HFFc6 (cell line): ENCODE data around the gene DZANK1. TPM values are rescaled to one million over a fixed set of nuclear protein-coding genes. Genes with fewer than 3 reads are reported as not detected.
A peak's percentile ranks its signal among the peaks of the same experiment; 100 is the strongest.

Experiments
- DNase-seq: peaks from one replicate; pipeline ENCODE4 v3.0.0-alpha.2; 2018
- H3K27ac Mint-ChIP-seq: 2 replicates; pipeline ENCODE4 v1.8.0; 2020; ENCODE audit warnings: mild to moderate bottlenecking, mixed read lengths
- H3K27me3 Mint-ChIP-seq: 2 replicates; pipeline ENCODE4 v1.8.0; 2021; ENCODE audit warnings: mild to moderate bottlenecking, moderate library complexity, mixed read lengths; ENCODE audit not compliant: insufficient read depth
- H3K36me3 Mint-ChIP-seq: 2 replicates; pipeline ENCODE4 v1.8.0; 2021; ENCODE audit warnings: low read depth, mixed read lengths
- H3K4me1 Mint-ChIP-seq: 2 replicates; pipeline ENCODE4 v1.8.0; 2020; ENCODE audit warnings: low read depth, mixed read lengths
- H3K4me3 Mint-ChIP-seq: 2 replicates; pipeline ENCODE4 v1.8.0; 2020; ENCODE audit warnings: mild to moderate bottlenecking, moderate library complexity, mixed read lengths
- H3K9me3 Mint-ChIP-seq: 2 replicates; pipeline ENCODE4 v1.8.0; 2020; ENCODE audit warnings: mild to moderate bottlenecking, mixed read lengths
- total RNA-seq, 6 experiments: library from RNA; stranded (reverse); fragmentation: NEBNext Ultra II Directional; extraction: Animal tissue kit (Norgen Biotek cat#: 25700); gene quantifications; 2 replicates in 1 of 6; 3 replicates in 5 of 6; pipeline ENCODE4 v1.2.3, GENCODE V29; 2021
- TF ChIP-seq, protein P1 (sequence below): fragments of 200-600 bp; sonication (generic); IDR thresholded peaks from 2 replicates; pipeline ENCODE4 v1.5.0; 2021; ENCODE audit warnings: antibody characterized with exemption, mild to moderate bottlenecking

DZANK1 gene
- total RNA-seq, 6 experiments from 2014 or later = 1.1 to 1.6 (median 1.5) TPM

DNA sequence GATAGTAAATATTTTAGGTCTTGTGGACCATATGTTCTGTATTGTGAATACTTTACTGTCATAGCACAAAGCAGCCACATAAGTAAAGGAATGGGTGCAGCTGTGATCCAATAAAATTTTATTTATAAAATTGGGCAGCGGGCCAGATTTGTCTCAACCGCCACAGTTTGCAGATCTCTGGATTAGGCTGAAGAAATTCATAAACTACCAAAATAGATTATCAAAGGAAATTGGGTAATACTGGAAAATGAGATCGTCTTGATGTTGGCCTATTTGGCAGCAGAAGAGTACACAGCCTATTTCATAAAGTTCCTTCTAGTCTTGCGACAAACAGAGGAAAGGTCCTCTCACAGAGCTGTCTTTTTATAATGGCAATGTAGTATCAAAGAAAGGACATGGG lies 69.8 kb downstream of the DZANK1 start:
- no peak for DNase-seq
- no peaks in the 10 kb centered on the region for H3K9me3 Mint-ChIP-seq
- peaks cover 9% of the 10 kb centered on the region for H3K36me3 Mint-ChIP-seq
- TF ChIP-seq, protein P1, sequence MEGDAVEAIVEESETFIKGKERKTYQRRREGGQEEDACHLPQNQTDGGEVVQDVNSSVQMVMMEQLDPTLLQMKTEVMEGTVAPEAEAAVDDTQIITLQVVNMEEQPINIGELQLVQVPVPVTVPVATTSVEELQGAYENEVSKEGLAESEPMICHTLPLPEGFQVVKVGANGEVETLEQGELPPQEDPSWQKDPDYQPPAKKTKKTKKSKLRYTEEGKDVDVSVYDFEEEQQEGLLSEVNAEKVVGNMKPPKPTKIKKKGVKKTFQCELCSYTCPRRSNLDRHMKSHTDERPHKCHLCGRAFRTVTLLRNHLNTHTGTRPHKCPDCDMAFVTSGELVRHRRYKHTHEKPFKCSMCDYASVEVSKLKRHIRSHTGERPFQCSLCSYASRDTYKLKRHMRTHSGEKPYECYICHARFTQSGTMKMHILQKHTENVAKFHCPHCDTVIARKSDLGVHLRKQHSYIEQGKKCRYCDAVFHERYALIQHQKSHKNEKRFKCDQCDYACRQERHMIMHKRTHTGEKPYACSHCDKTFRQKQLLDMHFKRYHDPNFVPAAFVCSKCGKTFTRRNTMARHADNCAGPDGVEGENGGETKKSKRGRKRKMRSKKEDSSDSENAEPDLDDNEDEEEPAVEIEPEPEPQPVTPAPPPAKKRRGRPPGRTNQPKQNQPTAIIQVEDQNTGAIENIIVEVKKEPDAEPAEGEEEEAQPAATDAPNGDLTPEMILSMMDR = no peak
- H3K27me3 Mint-ChIP-seq = no peaks in the 10 kb centered on the region
- H3K4me3 Mint-ChIP-seq = no peak overlapping the region
- H3K27ac Mint-ChIP-seq = no peak overlapping the region
- no peaks in the 10 kb centered on the region for H3K4me1 Mint-ChIP-seq

DNA sequence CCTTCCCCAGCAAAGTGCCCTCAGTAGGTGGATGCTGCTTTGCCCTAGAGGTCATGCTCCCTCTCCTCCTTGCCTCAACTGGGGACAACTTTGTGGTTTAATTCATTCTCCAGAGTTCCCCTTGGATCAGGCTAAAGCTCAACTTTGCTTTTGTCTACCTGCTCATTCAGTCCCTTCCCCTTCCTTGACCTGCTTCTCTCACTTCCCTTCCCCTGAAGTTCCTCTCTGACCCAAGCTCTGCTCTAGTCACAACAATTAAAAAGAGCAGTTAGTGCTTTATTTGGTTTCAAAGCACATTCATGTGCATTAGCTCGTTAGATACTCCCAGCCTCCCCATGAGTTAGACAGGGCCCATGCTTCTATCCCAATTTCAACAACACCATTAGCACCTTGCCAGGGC lies 71.3 kb downstream of the DZANK1 start:
- Mint-ChIP-seq H3K4me1 (no peaks in the 10 kb centered on the region), H3K27ac (no peak overlapping the region), H3K4me3 (no peak overlapping the region), H3K9me3 (no peaks in the 10 kb centered on the region), H3K27me3 (no peaks in the 10 kb centered on the region), H3K36me3 (no peaks in the 10 kb centered on the region)
- no peak for DNase-seq
- TF ChIP-seq, protein P1 = no peak

GRCh38 chr20:18394363-18394762 lies 72.5 kb downstream of the DZANK1 start:
- Mint-ChIP-seq H3K9me3 (no peaks in the 10 kb centered on the region), H3K4me3 (no peak overlapping the region), H3K27me3 (no peaks in the 10 kb centered on the region), H3K36me3 (no peaks in the 10 kb centered on the region), H3K27ac (no peak overlapping the region), H3K4me1 (no peaks in the 10 kb centered on the region)
- DNase-seq = no peak
- TF ChIP-seq, protein P1 = no peak

DNA sequence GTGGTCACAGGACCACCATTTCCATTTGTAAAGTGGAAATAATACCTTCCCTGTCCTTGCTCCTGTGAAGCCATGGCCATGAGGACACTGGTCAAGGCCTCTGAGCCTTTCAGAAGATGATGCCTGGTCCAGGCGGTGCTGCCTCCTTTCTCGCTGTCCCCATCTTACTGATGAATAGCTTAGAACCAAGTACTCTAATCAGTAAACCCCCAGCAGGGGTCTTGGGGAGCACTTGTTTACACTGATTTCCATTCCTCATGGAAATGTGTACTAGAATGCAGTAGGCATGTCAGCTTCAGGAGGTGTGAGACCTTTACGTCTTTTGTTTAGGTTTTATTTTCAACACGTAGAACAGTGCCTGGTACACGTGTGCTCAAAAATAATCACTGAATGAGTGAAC lies 75.1 kb downstream of the DZANK1 start:
- H3K4me3 Mint-ChIP-seq = no peak overlapping the region
- H3K9me3 Mint-ChIP-seq = no peaks in the 10 kb centered on the region
- TF ChIP-seq, protein P1 = no peak
- H3K4me1 Mint-ChIP-seq = peaks cover 14% of the 10 kb centered on the region
- no peaks in the 10 kb centered on the region for H3K36me3 Mint-ChIP-seq
- H3K27ac Mint-ChIP-seq = no peak overlapping the region
- H3K27me3 Mint-ChIP-seq = no peaks in the 10 kb centered on the region
- no peak for DNase-seq

GRCh38 chr20:18390201-18390600 lies 76.6 kb downstream of the DZANK1 start:
- no peak for DNase-seq
- no peaks in the 10 kb centered on the region for H3K9me3 Mint-ChIP-seq
- no peaks in the 10 kb centered on the region for H3K27me3 Mint-ChIP-seq
- TF ChIP-seq, protein P1 = no peak
- H3K27ac Mint-ChIP-seq = no peak overlapping the region
- no peaks in the 10 kb centered on the region for H3K36me3 Mint-ChIP-seq
- no peak overlapping the region for H3K4me3 Mint-ChIP-seq
- peaks cover 20% of the 10 kb centered on the region for H3K4me1 Mint-ChIP-seq

DNA sequence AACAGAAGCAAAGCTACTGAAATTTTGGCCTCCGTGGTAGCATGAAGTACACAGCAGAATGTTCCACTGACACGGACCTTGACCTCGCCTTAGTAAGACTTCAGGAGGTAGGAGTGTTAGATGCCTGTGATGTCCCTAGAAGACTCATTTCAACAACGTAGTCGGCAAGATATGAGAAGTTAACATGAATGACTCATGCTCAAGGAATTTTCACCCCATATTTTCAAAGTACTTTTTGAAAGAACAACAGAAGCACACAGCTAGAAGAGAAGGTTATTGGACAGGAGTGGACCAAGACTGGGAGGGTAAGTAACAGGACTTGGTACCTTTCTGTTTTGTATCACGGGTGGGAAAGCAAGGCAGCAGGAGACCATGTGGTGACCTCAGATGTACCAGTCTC lies 78.0 kb downstream of the DZANK1 start:
- Mint-ChIP-seq H3K27ac (peak overlapping the region; percentile 6; the same call in 1 of the 2 replicates), H3K9me3 (no peaks in the 10 kb centered on the region), H3K4me3 (peak overlapping the region; percentile 2; the same call in 1 of the 2 replicates), H3K4me1 (peaks cover 20% of the 10 kb centered on the region), H3K36me3 (no peaks in the 10 kb centered on the region), H3K27me3 (no peaks in the 10 kb centered on the region)
- DNase-seq = peak; percentile 73
- TF ChIP-seq, protein P1 = no peak
